ENCODE data around the gene ARPC1B.
"Not testable (repeated sequence)": the region's sequence is repeated elsewhere in the genome, so short reads cannot be mapped to it uniquely, and the experiment has no call there.

Gene ARPC1B

GRCh38 chr7:99368750-99369389 lies 5.7 kb upstream of the ARPC1B start:
- peak; percentile 24 for DNase-seq

GRCh38 chr7:99369767-99370391 lies 4.7 kb upstream of the ARPC1B start:
- no peak for DNase-seq

GRCh38 chr7:99371376-99371920 lies 3.1 kb upstream of the ARPC1B start:
- no peak for DNase-seq

GRCh38 chr7:99372275-99373090 lies 2.0 kb upstream of the ARPC1B start:
- DNase-seq = peak; percentile 78

- no peak for DNase-seq
These were observed 1.2 kb upstream of the ARPC1B start for GRCh38 chr7:99373091-99374066.

- DNase-seq = peak; percentile 33
These were observed 709 bp downstream of the ARPC1B start for GRCh38 chr7:99375070-99375807.

GRCh38 chr7:99379043-99379577 lies 4.6 kb downstream of the ARPC1B start:
- no peak for DNase-seq

- DNase-seq = not testable (repeated sequence)
These were observed 5.1 kb downstream of the ARPC1B start for GRCh38 chr7:99379693-99380031.

- DNase-seq = no peak
These were observed 5.7 kb downstream of the ARPC1B start for GRCh38 chr7:99380032-99380822.

- no peak for DNase-seq
These were observed 6.5 kb downstream of the ARPC1B start for GRCh38 chr7:99380823-99381663.

GRCh38 chr7:99381664-99382075 lies 7.1 kb downstream of the ARPC1B start:
- no peak for DNase-seq

GRCh38 chr7:99383203-99383602 lies 8.7 kb downstream of the ARPC1B start:
- DNase-seq = no peak

GRCh38 chr7:99383791-99384370 lies 9.4 kb downstream of the ARPC1B start:
- no peak for DNase-seq

- no peak for DNase-seq
These were observed 10.0 kb downstream of the ARPC1B start for GRCh38 chr7:99384523-99384922.

- no peak for DNase-seq
These were observed 11.0 kb downstream of the ARPC1B start for GRCh38 chr7:99385564-99385963.

- no peak for DNase-seq
These were observed 12.2 kb downstream of the ARPC1B start for GRCh38 chr7:99386584-99387238.

GRCh38 chr7:99387239-99387635 lies 12.7 kb downstream of the ARPC1B start:
- DNase-seq = not testable (repeated sequence)

- DNase-seq = no peak
These were observed 13.4 kb downstream of the ARPC1B start for GRCh38 chr7:99387912-99388311.

GRCh38 chr7:99389772-99390171 lies 15.2 kb downstream of the ARPC1B start:
- DNase-seq = no peak
